Cardiac muscle cell (in vitro differentiated cells and primary cell): ENCODE data around the gene SEC61A1. TPM values are rescaled to one million over a fixed set of nuclear protein-coding genes. Genes with fewer than 3 reads are reported as not detected.

ENCODE experiments used
- DNase-seq, 2 donors: peaks; one replicate each; pipeline versions ENCODE4 v3.0.0 to v3.0.0-alpha.2; 2010 to 2017; ENCODE audit warnings: low read depth in 1 of 2, low spot score in 1 of 2
- H3K27ac ChIP-seq: fragments of 200-600 bp; sonication (generic); 2 replicates; pipeline ENCODE4 v1.5.1; 2016
- H3K27me3 ChIP-seq: fragments of 200-600 bp; sonication (generic); 2 replicates; pipeline ENCODE4 v1.6.0; 2016; ENCODE audit warnings: control low read depth
- H3K36me3 ChIP-seq: fragments of 200-600 bp; sonication (generic); 2 replicates; pipeline ENCODE4 v1.5.1; 2016; ENCODE audit warnings: control low read depth
- H3K4me1 ChIP-seq: fragments of 200-600 bp; sonication (generic); 2 replicates; pipeline ENCODE4 v1.8.1; 2017; ENCODE audit warnings: low read depth, mild to moderate bottlenecking, mixed run types
- H3K4me3 ChIP-seq: fragments of 200-600 bp; sonication (generic); 2 replicates; pipeline ENCODE4 v1.5.1; 2016; ENCODE audit warnings: mild to moderate bottlenecking
- H3K9me3 ChIP-seq: fragments of 200-600 bp; sonication (generic); 2 replicates; pipeline ENCODE4 v1.5.1; 2017; ENCODE audit warnings: low read depth, mild to moderate bottlenecking, control low read depth
- CTCF ChIP-seq: IDR thresholded peaks from 2 replicates; pipeline ENCODE4 v1.5.1; 2012; ENCODE audit warnings: low read depth, mild to moderate bottlenecking, low read length
- polyA plus RNA-seq: library from polyadenylated mRNA; unstranded; fragments of >200 nt; fragmentation: Nextera tagmentation; extraction: Ambion mirVana; gene quantifications from 2 replicates; pipeline ENCODE4 v1.2.1, GENCODE V29; 2016
- total RNA-seq: library from RNA; depleted of rRNA; stranded (reverse); fragments of >200 nt; gene quantifications from 2 replicates; pipeline ENCODE4 v1.2.3, GENCODE V29; 2016

The SEC61A1 gene
- total and polyA plus RNA-seq, 2 experiments from 2014 or later = 92.4 to 133 TPM

- H3K36me3 ChIP-seq = peaks cover 4% of the 10 kb centered on the region
- H3K4me1 ChIP-seq = no peaks in the 10 kb centered on the region
- H3K27ac ChIP-seq = no peak overlapping the region
- no peak for TF ChIP-seq CTCF
- no peaks in the 10 kb centered on the region for H3K27me3 ChIP-seq
- no peak overlapping the region for H3K4me3 ChIP-seq
- H3K9me3 ChIP-seq = no peaks in the 10 kb centered on the region
- DNase-seq = no peak
Observed at GRCh38 chr3:128091586-128091985, 39.3 kb downstream of the SEC61A1 start.

GRCh38 chr3:128094295-128095151, 42.3 kb downstream of the SEC61A1 start:
- Histone ChIP-seq H3K27me3 (no peaks in the 10 kb centered on the region), H3K36me3 (peaks cover 23% of the 10 kb centered on the region), H3K9me3 (no peaks in the 10 kb centered on the region), H3K4me1 (no peaks in the 10 kb centered on the region), H3K4me3 (no peak overlapping the region), H3K27ac (no peak overlapping the region)
- no peak for TF ChIP-seq CTCF
- DNase-seq = no peak

GRCh38 chr3:128095222-128095703, 43.0 kb downstream of the SEC61A1 start:
- Histone ChIP-seq H3K4me3 (no peak overlapping the region), H3K27me3 (no peaks in the 10 kb centered on the region), H3K36me3 (peaks cover 23% of the 10 kb centered on the region), H3K4me1 (no peaks in the 10 kb centered on the region), H3K9me3 (no peaks in the 10 kb centered on the region), H3K27ac (no peak overlapping the region)
- TF ChIP-seq CTCF = peak; percentile 88
- peak; percentile 89 for DNase-seq

GRCh38 chr3:128098234-128098633, 46.0 kb downstream of the SEC61A1 start:
- H3K4me3 ChIP-seq = no peak overlapping the region
- no peak overlapping the region for H3K27ac ChIP-seq
- no peak for DNase-seq
- TF ChIP-seq CTCF = no peak
- H3K9me3 ChIP-seq = no peaks in the 10 kb centered on the region
- no peaks in the 10 kb centered on the region for H3K27me3 ChIP-seq
- H3K36me3 ChIP-seq = peaks cover 22% of the 10 kb centered on the region
- no peaks in the 10 kb centered on the region for H3K4me1 ChIP-seq

- H3K4me1 ChIP-seq = no peaks in the 10 kb centered on the region
- no peak for TF ChIP-seq CTCF
- H3K27ac ChIP-seq = no peak overlapping the region
- no peak overlapping the region for H3K4me3 ChIP-seq
- no peaks in the 10 kb centered on the region for H3K27me3 ChIP-seq
- DNase-seq = no peak
- peaks cover 27% of the 10 kb centered on the region for H3K36me3 ChIP-seq
- H3K9me3 ChIP-seq = no peaks in the 10 kb centered on the region
Observed at GRCh38 chr3:128100161-128100560, 47.9 kb downstream of the SEC61A1 start.
